ENCODE data around the gene PHPT1.

The PHPT1 gene

GRCh38 chr9:136846376-136847087 lies 2.7 kb upstream of the PHPT1 start:
- in situ Hi-C loops (cut with HindIII; ENCODE audit: low sequenced_read_pairs): no loop called here

DNA sequence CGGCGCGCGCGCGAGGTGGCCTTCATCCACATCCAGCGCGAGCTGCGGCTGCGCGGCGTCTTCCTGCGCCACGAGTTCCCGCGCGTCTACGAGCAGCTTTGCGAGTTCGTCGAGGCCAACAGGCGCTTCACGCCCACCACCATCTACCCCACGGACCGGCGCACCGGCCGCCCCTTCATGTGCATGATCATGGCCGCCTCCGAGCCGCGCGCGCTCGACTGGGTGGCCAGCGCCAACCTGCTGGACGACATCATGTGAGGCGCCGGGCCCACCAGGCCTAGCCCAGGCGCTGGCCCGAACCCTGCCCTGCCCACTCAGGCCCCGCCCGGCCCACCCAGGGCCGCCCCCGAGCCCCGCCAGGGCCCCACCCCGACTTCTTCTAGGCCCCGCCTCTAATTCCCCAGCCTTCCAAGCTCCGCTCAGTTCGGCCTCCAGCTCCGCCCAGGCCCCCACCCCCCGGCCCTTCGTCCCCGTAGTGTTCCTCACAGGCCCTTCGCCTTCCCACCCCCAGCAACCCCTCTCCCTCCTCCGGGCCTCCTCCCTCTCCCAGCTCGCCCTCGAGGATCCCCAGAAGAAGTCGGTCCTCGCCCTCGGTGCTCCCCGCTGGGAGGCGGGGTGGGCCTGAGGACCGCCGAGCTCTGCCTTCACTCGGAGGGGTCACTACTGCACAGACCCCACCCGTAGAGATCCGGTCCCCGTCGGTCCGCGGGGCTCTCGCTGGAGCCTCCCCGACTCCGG lies 2.0 kb upstream of the PHPT1 start:
- in situ Hi-C loops (cut with HindIII; ENCODE audit: low sequenced_read_pairs): no loop called here

GRCh38 chr9:136847826-136848392 lies 1.3 kb upstream of the PHPT1 start:
- in situ Hi-C loops (cut with HindIII; ENCODE audit: low sequenced_read_pairs): no loop called here

- in situ Hi-C loops (cut with HindIII; ENCODE audit: low sequenced_read_pairs): no loop called here
Observed at GRCh38 chr9:136848393-136849037, 694 bp upstream of the PHPT1 start.

DNA sequence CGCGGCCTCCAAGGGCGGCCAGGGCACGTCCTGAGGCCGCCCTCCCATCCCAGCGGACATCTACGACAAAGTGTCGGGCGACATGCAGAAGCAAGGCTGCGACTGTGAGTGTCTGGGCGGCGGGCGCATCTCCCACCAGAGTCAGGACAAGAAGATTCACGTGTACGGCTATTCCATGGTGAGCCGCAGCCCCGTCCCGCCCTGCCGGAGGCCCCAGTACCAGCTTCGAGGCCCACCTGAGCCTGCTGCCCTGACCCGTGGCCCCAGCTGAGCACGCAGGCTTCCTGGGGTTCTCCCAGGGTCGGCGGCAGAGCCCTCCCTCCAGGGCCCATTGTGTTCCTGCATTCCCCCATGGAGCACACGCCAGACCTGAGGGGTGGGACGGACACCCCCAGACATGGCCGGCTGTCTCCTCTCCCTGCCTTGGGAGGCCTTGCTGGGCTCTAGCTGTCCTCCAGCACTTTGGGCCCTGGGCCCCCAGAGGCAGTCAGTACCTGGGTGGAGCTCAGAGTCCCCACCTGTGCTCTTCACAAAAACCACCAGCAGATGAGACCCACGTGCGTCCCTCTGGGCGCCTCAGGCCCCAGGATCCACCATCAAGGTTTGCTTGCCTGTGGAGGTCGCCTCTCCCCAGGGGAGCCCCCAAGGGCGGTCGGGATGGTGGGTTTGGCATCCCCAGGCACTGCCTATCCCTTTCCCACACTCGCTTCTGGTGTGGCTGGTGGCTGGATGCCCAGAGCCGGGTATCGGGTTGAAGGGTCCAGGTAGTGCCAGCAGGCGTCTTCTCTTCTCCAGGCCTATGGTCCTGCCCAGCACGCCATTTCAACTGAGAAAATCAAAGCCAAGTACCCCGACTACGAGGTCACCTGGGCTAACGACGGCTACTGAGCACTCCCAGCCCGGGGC lies 1.0 kb downstream of the PHPT1 start:
- in situ Hi-C loops (cut with HindIII; ENCODE audit: low sequenced_read_pairs): no loop called here

GRCh38 chr9:136850866-136851775 lies 1.9 kb downstream of the PHPT1 start:
- in situ Hi-C loops (cut with HindIII; ENCODE audit: low sequenced_read_pairs): no loop called here

DNA sequence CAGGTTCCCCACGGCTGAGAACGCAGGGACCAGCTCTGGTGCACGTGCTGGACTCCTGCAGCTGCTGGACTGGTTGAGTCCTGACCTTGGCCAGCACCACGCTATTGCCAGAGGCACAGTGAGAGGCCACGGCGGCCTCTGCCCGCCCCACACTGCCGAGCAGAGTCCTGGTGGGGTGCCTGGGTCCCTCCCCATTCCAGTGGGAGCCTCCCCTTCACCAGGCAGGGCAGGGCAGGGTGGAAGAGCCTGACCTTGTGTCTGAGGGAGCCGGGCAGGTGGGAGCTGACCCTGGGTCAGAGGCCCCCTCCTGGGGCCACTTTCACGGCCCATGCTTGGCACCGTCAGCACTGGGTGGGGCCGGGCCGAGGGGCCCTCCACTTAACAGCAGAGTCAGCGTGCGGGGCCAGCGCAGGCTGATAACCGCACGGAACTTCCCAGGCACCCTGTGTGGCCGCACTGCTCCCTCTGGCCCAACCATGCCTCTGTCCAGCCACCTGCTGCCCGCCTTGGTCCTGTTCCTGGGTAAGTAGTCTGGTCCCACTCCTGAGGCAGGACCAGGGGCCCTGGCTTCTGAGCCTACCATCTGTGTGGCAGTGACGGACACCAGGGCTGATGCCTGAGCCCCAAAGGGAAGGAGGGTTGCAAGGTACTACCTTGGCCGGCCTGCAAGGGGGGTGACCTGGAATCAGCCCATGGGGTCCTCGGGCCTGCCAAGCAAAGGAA lies 2.9 kb downstream of the PHPT1 start, which contains the start of gene MAMDC4:
MAMDC4 (plus strand) TSS at position 406 of the 723 bp plus-strand sequence; CDS start at position 477, 71 bp downstream.
- in situ Hi-C loops (cut with HindIII; ENCODE audit: low sequenced_read_pairs): no loop called here

- in situ Hi-C loops (cut with HindIII; ENCODE audit: low sequenced_read_pairs): no loop called here
Observed at GRCh38 chr9:136852664-136853595, 3.7 kb downstream of the PHPT1 start.

- in situ Hi-C loops (cut with HindIII; ENCODE audit: low sequenced_read_pairs): no loop called here
Observed at GRCh38 chr9:136853596-136854112, 4.4 kb downstream of the PHPT1 start.

- in situ Hi-C loops (cut with HindIII; ENCODE audit: low sequenced_read_pairs): no loop called here
Observed at GRCh38 chr9:136854113-136854841, 5.1 kb downstream of the PHPT1 start.

- in situ Hi-C loops (cut with HindIII; ENCODE audit: low sequenced_read_pairs): no loop called here
Observed at GRCh38 chr9:136854842-136855460, 5.7 kb downstream of the PHPT1 start.

GRCh38 chr9:136855461-136856078 lies 6.4 kb downstream of the PHPT1 start:
- in situ Hi-C loops (cut with HindIII; ENCODE audit: low sequenced_read_pairs): no loop called here

- in situ Hi-C loops (cut with HindIII; ENCODE audit: low sequenced_read_pairs): no loop called here
Observed at GRCh38 chr9:136856079-136856476, 6.9 kb downstream of the PHPT1 start.

DNA sequence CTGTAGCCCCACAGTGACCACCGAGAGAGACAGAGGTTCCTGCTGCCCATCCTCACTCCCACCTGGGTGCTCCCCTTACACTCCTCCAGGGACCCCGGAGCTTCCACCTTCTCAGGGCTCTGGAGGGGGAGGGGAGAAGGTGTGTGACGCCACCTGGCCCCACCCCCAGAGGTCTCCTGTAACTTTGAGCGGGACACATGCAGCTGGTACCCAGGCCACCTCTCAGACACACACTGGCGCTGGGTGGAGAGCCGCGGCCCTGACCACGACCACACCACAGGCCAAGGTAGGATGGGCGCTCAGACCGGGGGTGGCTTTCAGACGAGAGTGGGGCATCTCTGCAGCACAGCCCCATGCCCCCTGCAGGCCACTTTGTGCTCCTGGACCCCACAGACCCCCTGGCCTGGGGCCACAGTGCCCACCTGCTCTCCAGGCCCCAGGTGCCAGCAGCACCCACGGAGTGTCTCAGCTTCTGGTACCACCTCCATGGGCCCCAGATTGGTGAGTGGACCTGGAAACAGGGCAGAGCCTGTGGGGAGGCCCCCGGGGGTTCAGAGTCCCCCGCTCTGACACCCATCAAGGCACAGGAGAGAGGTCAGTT lies 7.4 kb downstream of the PHPT1 start:
- in situ Hi-C loops (cut with HindIII; ENCODE audit: low sequenced_read_pairs): no loop called here

DNA sequence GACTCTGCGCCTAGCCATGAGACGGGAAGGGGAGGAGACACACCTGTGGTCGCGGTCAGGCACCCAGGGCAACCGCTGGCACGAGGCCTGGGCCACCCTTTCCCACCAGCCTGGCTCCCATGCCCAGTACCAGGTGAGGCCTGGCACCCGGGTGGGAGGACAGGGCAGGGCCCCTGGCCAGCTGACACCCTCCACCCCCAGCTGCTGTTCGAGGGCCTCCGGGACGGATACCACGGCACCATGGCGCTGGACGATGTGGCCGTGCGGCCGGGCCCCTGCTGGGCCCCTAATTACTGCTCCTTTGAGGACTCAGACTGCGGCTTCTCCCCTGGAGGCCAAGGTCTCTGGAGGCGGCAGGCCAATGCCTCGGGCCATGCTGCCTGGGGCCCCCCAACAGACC lies 8.0 kb downstream of the PHPT1 start:
- in situ Hi-C loops (cut with HindIII; ENCODE audit: low sequenced_read_pairs): no loop called here
